Erythroblast (primary cell): ENCODE results near the gene IL17REL.

Experiments
- DNase-seq, 2 experiments: peaks; one replicate each; lab custom pipeline; 2025; lab: John Stamatoyannopoulos, UW
- GATA1 ChIP-seq: IDR thresholded peaks from 2 replicates; pipeline ENCODE4 v1.6.1; 2011; ENCODE audit warnings: low read depth, mild to moderate bottlenecking, control low read depth, low read length, moderate library complexity
- POLR2A ChIP-seq: IDR thresholded peaks from 2 replicates; pipeline ENCODE4 v1.6.1; 2011; ENCODE audit warnings: mild to moderate bottlenecking, low read length

Gene IL17REL

DNA sequence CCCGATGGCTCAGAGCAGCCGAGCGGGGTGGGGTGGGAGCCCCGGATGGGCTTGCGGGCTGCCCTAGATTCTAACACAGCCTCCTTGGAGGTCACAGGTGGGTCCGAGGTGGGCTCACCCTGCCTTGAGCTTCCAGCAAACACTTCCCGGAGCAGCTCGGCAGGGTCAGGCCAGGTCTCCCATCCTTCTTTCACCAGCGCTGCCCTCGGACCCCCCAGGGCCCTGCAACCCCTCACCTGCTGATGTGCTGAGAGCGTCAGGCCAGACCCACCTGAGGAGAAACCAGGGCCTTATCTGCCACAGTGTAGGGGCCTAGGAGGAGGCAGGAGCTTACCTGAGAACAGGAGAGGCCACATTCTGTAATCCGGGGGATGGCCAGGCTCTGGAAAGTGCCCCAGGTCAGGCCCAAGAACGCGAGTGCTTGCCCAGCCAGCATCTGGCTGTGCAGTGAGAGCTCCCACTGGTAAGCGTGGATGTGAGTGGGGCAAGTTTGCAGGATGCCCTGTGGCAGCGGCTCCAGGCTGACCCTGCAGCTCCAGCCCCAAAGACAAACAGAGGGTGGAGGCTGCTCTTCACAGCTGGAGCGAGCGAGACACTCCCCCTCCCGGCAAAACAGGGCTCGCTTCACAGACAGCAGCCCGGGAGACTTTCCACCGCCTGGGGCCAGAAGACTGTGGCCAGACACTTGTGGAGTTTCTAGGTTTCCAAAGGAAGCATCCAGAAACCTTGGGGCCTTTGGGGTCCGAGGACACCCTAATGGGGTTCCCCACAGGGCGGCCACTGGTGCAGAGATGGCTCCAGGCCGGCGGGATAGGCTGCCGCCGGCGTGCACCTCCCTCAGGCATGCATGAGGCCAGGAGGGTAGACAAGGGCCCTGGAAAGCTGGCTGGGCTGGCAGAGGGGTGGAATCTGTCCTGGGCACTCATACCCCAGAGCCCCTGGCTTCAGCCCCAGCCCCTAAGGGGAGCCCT, at the start of gene IL17REL:
TSS of gene IL17REL (minus strand) at position 555 of the 971 bp plus-strand sequence. CDS start at position 436, 119 bp downstream.
- TF ChIP-seq GATA1: no peak
- TF ChIP-seq POLR2A: no peak
- DNase-seq: no peak

GRCh38 chr22:50061824-50062355, 49.3 kb upstream of the IL17REL start:
- no peak for DNase-seq
- no peak for TF ChIP-seq GATA1
- no peak for TF ChIP-seq POLR2A

DNA sequence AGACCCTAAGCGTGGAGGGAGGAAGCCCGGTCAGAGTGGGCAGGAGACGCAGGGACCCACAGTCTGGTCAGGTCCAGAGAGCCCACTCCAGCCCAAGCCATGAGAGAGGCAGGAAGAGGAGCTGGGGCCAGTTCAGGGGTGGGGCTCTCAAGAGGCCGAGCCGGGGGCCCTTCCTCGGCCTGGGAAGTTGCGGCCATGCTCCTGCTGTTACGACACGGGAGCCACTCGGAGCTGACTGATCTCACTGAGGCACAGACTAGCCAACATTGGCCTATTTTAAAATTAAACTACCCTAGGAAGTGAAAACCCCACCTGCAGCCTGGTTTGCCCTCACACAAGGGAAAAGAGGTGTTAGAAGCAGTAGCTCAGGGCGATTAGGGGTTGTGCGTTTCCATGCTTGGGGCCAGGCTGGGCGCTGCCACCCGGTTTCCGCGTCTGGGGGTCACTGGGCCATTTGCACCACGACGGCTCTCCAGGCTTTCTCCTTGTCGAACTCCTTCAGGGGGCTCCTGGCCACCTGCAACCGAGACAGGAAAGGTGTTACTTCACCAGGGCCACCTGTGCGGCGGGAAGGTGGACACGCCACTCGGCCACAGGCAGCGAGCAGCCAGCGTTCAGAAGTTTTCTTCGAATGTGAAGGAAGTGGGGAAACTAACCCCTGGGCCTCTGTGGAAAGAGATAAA, 48.7 kb upstream of the IL17REL start:
- no peak for DNase-seq
- TF ChIP-seq GATA1: no peak
- no peak for TF ChIP-seq POLR2A

- TF ChIP-seq GATA1: no peak
- TF ChIP-seq POLR2A: no peak
- DNase-seq: no peak
Measured at GRCh38 chr22:50060441-50061140, 48.0 kb upstream of the IL17REL start.

DNA sequence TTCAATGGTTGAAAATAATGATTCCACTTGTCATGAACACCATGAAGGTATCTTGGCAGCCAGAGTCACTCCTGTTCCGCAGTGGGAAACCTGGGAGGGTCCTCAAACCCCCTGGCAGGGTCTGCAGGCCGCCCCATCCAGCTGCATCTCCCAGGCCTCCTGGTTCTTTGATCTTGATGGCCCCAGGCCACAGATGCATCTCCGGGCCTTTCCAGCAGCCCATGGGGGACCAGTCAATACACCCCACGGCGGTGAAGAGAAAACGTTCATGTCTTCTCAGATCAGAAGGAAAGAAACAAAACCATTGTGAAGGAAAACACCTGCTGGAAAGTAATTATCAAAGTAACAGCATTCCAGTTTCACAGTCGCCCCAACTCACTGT, 47.3 kb upstream of the IL17REL start:
- no peak for DNase-seq
- TF ChIP-seq POLR2A (no peak), GATA1 (no peak)

- no peak for TF ChIP-seq GATA1
- DNase-seq: no peak
Measured at GRCh38 chr22:50058906-50059880, 46.6 kb upstream of the IL17REL start.

DNA sequence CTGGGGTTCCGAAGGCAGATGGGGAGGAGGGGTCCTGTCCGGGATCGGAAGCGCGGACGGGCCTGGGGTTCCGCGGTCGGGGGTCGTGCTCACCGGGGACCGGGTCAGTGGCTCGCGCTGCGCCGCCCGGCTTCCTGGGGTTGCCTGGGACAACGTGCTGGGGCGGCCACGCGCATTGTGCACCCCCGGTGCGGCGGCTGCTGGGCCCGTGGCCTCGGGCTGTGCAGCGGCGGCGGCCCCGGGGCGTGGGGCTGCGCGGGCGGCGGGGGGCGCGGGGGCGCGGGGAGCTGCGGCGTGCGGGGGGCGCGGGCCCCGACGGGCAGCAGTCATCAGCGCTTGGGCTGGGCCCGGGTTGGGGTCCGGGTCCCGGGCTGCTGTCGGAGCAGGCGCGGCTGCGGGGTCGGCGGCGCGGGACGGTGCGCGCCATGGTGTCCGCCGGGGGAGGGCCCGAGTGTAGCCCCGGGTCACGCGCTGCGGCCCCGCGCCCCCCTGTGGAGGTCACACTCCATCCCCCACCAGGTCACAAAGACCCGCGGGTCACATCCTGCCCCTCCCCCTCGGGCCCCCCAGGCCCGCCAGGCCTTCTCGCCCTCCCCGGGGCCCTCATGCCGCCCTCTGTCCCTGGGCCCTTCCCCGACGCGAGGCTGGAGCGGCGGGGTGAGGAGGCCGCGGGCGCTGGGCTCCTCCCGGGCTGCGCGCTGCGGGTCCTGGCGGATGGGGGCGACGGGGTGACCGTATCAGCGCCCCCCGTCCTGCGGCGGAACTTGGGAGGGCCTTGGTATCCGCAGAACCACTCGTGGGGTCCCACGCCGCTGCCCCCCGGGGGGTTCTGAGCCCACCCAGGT, 45.7 kb upstream of the IL17REL start, which contains the start of gene TTLL8:
TSS of gene TTLL8 (minus strand) at position 238 of the 845 bp plus-strand sequence.
- DNase-seq: no peak
- TF ChIP-seq GATA1 (no peak), POLR2A (no peak)

DNA sequence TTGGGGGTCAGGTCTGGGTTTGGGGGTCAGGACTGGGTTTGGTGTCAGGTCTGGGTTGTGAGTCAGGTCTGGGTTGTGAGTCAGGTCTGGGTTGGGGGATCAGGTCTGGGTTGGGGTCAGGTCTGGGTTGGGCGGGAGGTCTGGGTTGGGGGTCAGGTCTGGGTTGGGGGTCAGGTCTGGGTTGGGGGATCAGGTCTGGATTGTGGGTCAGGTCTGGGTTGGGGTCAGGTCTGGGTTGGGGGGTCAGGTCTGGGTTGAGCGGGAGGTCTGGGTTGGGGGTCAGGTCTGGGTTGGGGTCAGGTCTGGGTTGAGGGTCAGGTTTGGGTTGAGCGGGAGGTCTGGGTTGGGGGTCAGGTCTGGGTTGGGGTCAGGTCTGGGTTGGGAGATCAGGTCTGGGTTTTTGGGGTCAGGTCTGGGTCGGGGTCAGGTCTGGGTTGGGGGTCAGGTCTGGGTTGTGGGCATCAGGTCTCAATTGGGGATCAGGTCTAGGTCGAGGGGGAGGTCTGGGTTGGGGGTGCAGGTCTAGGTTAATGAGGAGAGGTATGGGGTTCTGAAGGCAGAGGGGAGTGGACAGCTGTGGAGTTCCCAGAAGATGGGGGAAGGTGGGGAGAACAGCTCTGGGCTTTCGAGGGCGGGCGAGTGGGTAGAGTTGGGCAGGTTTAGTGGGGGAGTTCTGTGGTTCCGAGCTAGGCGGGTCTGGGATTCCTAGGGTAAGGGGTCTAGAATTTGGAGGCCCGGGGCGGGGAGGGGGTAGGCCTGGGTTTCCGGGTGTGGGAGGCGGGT, 44.9 kb upstream of the IL17REL start:
- TF ChIP-seq POLR2A (no peak), GATA1 (no peak)
- DNase-seq: no peak

GRCh38 chr22:50056214-50056972, 43.8 kb upstream of the IL17REL start:
- DNase-seq: no peak
- TF ChIP-seq GATA1: no peak
- TF ChIP-seq POLR2A: no peak

GRCh38 chr22:50053861-50054260, 41.3 kb upstream of the IL17REL start:
- TF ChIP-seq GATA1: no peak
- no peak for TF ChIP-seq POLR2A
- no peak for DNase-seq
